ENCODE results near the gene SUGP2. TPM values are rescaled to one million over a fixed set of nuclear protein-coding genes. Genes with fewer than 3 reads are reported as not detected.

The SUGP2 gene
- total and polyA plus RNA-seq, 2 experiments from 2014 or later, result 102 to 109 TPM

DNA sequence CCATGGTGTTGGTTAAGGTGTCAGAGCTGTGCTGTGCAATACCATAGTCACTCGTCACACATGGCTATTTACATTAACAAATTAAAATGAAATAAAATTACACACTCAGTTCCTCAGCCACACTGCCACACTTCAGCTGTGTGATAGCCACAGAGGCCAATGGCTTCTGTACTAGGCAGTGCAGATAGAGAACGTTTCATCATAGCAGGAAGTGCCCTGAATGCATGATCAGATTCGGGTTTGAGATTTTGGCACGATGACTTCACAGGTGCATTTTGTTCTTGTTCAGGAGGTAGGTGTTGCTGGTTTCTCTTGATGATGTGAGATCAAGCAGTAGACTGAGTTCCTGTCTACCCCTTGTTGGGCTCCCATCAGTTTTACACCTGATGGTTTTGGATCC, 6.6 kb upstream of the SUGP2 start:
- Histone ChIP-seq H3K4me2 (no peak overlapping the region), H3K27me3 (ENCODE audit: insufficient read depth) (no peaks in the 10 kb centered on the region), H4K20me1 (replicated peaks; ENCODE audit: insufficient read depth) (peaks cover 57% of the 10 kb centered on the region), H3K9me2 (ENCODE audit: insufficient read depth) (no peaks in the 10 kb centered on the region), H3K27ac (ENCODE audit: low read depth) (0 out of 2 replicates have a peak overlapping the region, but pooled peaks have one; percentile 6), H3K4me3 (no peak overlapping the region), H3K79me2 (replicated peaks; ENCODE audit: insufficient read depth) (peaks cover 75% of the 10 kb centered on the region), H2AFZ (no peak overlapping the region), H3K36me3 (ENCODE audit: insufficient read depth) (peaks cover 33% of the 10 kb centered on the region), H3K4me1 (ENCODE audit: insufficient read depth) (0 out of 2 replicates have a peak, but pooled peaks cover 4% of the 10 kb centered on the region), H3F3A (replicated peaks; ENCODE audit: low read depth) (no peaks in the 10 kb centered on the region)
- H3K4me3 Mint-ChIP-seq, result no peak overlapping the region
- DNase-seq (ENCODE audit: low spot score) (no peak), ATAC-seq (no peak)
- TF ChIP-seq, protein P1, sequence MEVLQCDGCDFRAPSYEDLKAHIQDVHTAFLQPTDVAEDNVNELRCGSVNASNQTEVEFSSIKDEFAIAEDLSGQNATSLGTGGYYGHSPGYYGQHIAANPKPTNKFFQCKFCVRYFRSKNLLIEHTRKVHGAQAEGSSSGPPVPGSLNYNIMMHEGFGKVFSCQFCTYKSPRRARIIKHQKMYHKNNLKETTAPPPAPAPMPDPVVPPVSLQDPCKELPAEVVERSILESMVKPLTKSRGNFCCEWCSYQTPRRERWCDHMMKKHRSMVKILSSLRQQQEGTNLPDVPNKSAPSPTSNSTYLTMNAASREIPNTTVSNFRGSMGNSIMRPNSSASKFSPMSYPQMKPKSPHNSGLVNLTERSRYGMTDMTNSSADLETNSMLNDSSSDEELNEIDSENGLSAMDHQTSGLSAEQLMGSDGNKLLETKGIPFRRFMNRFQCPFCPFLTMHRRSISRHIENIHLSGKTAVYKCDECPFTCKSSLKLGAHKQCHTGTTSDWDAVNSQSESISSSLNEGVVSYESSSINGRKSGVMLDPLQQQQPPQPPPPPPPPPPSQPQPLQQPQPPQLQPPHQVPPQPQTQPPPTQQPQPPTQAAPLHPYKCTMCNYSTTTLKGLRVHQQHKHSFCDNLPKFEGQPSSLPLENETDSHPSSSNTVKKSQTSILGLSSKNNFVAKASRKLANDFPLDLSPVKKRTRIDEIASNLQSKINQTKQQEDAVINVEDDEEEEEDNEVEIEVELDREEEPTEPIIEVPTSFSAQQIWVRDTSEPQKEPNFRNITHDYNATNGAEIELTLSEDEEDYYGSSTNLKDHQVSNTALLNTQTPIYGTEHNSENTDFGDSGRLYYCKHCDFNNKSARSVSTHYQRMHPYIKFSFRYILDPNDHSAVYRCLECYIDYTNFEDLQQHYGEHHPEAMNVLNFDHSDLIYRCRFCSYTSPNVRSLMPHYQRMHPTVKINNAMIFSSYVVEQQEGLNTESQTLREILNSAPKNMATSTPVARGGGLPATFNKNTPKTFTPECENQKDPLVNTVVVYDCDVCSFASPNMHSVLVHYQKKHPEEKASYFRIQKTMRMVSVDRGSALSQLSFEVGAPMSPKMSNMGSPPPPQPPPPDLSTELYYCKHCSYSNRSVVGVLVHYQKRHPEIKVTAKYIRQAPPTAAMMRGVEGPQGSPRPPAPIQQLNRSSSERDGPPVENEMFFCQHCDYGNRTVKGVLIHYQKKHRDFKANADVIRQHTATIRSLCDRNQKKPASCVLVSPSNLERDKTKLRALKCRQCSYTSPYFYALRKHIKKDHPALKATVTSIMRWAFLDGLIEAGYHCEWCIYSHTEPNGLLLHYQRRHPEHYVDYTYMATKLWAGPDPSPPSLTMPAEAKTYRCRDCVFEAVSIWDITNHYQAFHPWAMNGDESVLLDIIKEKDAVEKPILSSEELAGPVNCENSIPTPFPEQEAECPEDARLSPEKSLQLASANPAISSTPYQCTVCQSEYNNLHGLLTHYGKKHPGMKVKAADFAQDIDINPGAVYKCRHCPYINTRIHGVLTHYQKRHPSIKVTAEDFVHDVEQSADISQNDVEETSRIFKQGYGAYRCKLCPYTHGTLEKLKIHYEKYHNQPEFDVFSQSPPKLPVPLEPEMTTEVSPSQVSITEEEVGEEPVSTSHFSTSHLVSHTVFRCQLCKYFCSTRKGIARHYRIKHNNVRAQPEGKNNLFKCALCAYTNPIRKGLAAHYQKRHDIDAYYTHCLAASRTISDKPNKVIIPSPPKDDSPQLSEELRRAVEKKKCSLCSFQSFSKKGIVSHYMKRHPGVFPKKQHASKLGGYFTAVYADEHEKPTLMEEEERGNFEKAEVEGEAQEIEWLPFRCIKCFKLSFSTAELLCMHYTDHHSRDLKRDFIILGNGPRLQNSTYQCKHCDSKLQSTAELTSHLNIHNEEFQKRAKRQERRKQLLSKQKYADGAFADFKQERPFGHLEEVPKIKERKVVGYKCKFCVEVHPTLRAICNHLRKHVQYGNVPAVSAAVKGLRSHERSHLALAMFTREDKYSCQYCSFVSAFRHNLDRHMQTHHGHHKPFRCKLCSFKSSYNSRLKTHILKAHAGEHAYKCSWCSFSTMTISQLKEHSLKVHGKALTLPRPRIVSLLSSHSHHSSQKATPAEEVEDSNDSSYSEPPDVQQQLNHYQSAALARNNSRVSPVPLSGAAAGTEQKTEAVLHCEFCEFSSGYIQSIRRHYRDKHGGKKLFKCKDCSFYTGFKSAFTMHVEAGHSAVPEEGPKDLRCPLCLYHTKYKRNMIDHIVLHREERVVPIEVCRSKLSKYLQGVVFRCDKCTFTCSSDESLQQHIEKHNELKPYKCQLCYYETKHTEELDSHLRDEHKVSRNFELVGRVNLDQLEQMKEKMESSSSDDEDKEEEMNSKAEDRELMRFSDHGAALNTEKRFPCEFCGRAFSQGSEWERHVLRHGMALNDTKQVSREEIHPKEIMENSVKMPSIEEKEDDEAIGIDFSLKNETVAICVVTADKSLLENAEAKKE (CRISPR knock-in tag; IDR thresholded peaks at IDR 0.05), result no peak
- no peak for TF ChIP-seq STAT1 (IDR thresholded peaks at IDR 0.05; ENCODE audit: unreplicated experiment)
- H3K27me3 Mint-ChIP-seq (ENCODE audit: insufficient read depth, low read depth, poor library complexity), result no peaks in the 10 kb centered on the region
- H3K27ac Mint-ChIP-seq, result no peak overlapping the region
- H3K4me1 Mint-ChIP-seq, result no peaks in the 10 kb centered on the region; the same call in 2 of the 3 replicates
- peaks cover 60% of the 10 kb centered on the region for H3K36me3 Mint-ChIP-seq (ENCODE audit: low read depth)
- peaks cover 22% of the 10 kb centered on the region for H3K9me3 Mint-ChIP-seq

GRCh38 chr19:19034204-19034624, 897 bp upstream of the SUGP2 start:
- Mint-ChIP-seq H3K4me3 (peak overlapping the region; percentile 90), H3K27ac (peak overlapping the region; percentile 91), H3K9me3 (peaks cover 22% of the 10 kb centered on the region), H3K4me1 (peaks cover 14% of the 10 kb centered on the region), H3K27me3 (ENCODE audit: insufficient read depth, low read depth, poor library complexity) (peaks cover 14% of the 10 kb centered on the region), H3K36me3 (ENCODE audit: low read depth) (peaks cover 66% of the 10 kb centered on the region)
- Histone ChIP-seq H3K9me2 (ENCODE audit: insufficient read depth) (no peaks in the 10 kb centered on the region), H3K4me2 (peak overlapping the region; percentile 99), H3F3A (replicated peaks; ENCODE audit: low read depth) (peaks cover 17% of the 10 kb centered on the region), H3K27ac (ENCODE audit: low read depth) (peak overlapping the region; percentile 96), H3K27me3 (ENCODE audit: insufficient read depth) (no peaks in the 10 kb centered on the region), H3K36me3 (ENCODE audit: insufficient read depth) (peaks cover 41% of the 10 kb centered on the region), H2AFZ (peak overlapping the region; percentile 87), H3K4me3 (peak overlapping the region; percentile 91), H3K79me2 (replicated peaks; ENCODE audit: insufficient read depth) (peaks cover 81% of the 10 kb centered on the region), H3K4me1 (ENCODE audit: insufficient read depth) (peaks cover 12% of the 10 kb centered on the region; the same call in 1 of the 2 replicates), H4K20me1 (replicated peaks; ENCODE audit: insufficient read depth) (peaks cover 52% of the 10 kb centered on the region)
- TF ChIP-seq EZH2phosphoT487 (IDR thresholded peaks at IDR 0.05; ENCODE audit: unreplicated experiment) (no peak), CREB1 (CRISPR knock-in tag; IDR thresholded peaks at IDR 0.05; ENCODE audit: low read depth) (0 out of 2 replicates have a peak, but pooled peaks have one; percentile 39), ZNF114 (CRISPR knock-in tag; IDR thresholded peaks at IDR 0.05) (no peak), ZNF331 (CRISPR knock-in tag; IDR thresholded peaks at IDR 0.05; ENCODE audit: low read depth) (no peak), JUNB (IDR thresholded peaks at IDR 0.05; ENCODE audit: unreplicated experiment) (no peak), POLR2AphosphoS5 (IDR thresholded peaks at IDR 0.05; ENCODE audit: low read depth) (0 out of 2 replicates have a peak, but pooled peaks have one; percentile 43)
- peak; percentile 87 for DNase-seq (ENCODE audit: low spot score)
- ATAC-seq, result peak; percentile 78

All from GM23338 (cell line).